Measurements from ENCODE around the gene ASB18. TPM values are rescaled to one million over a fixed set of nuclear protein-coding genes. Genes with fewer than 3 reads are reported as not detected.

ASB18 gene
- total and polyA plus RNA-seq, 2 of the 4 experiments (the other 2 are of a cell fraction), result not detected

GRCh38 chr2:236205867-236206645 lies 58.1 kb downstream of the ASB18 start:
- in situ Hi-C loops (cut with MboI; ENCODE audit: low sequenced_read_pairs), result no loop called here
- no peak overlapping the region for H2AFZ ChIP-seq (replicated peaks; ENCODE audit: low read length, poor library complexity)
- H4K91ac ChIP-seq (ENCODE audit: insufficient read depth, low read depth, low read length), result no peak overlapping the region
- H2BK120ac ChIP-seq (ENCODE audit: low read depth, low read length), result no peak overlapping the region
- H3K36me3 ChIP-seq (ENCODE audit: control insufficient read depth, insufficient read depth, low read length), result no peaks in the 10 kb centered on the region
- no peak overlapping the region for H2BK20ac ChIP-seq (ENCODE audit: low read depth, low read length)
- H3K4me1 ChIP-seq (ENCODE audit: control insufficient read depth, insufficient read depth, low read length), result no peaks in the 10 kb centered on the region
- POLR2A ChIA-PET (ENCODE audit: unreplicated experiment), result no interaction called here
- CTCF ChIA-PET, result no interaction called here
- H3K9me3 ChIP-seq (ENCODE audit: control insufficient read depth, insufficient read depth, low read length), result peaks cover 2% of the 10 kb centered on the region; the same call in 1 of the 2 replicates
- intact Hi-C loops (cut with micrococcal nuclease), result no loop called here
- WGBS, 2 experiments (ENCODE audit: extremely low coverage in 2 of 2, insufficient read length in 1 of 2), result no CpG with 5 or more reads among the region's 2 CpGs
- no peak for TF ChIP-seq POLR2A (IDR thresholded peaks at IDR 0.05; ENCODE audit: low read depth, low read length)
- no peak for TF ChIP-seq BHLHE40 (IDR thresholded peaks at IDR 0.05; ENCODE audit: low read depth, low read length)
- TF ChIP-seq CHD1 (IDR thresholded peaks at IDR 0.05; ENCODE audit: low read depth, low read length), result no peak
- no peak overlapping the region for H3K56ac ChIP-seq (ENCODE audit: extremely low read depth, insufficient read depth, low read length)
- H4K5ac ChIP-seq (ENCODE audit: low read depth, low read length), result no peak overlapping the region
- DNase-seq, result no peak
- H4K8ac ChIP-seq (ENCODE audit: low read depth in 2 of 2, low read length in 2 of 2), result no peak overlapping the region
- H3K4ac ChIP-seq (ENCODE audit: low read depth, low read length), result no peak overlapping the region
- no peaks in the 10 kb centered on the region for H3K9me1 ChIP-seq (ENCODE audit: insufficient read depth, low read length)
- no peaks in the 10 kb centered on the region for H4K20me1 ChIP-seq (ENCODE audit: insufficient read depth, low read length)
- H2AK9ac ChIP-seq (replicated peaks; ENCODE audit: low read depth, low read length, poor library complexity), result no peak overlapping the region
- H3K4me3 ChIP-seq (ENCODE audit: insufficient read depth, low read depth, low read length), result no peak overlapping the region
- H3K79me1 ChIP-seq (ENCODE audit: low read depth in 1 of 2, low read length in 2 of 2), result no peaks in the 10 kb centered on the region
- ATAC-seq (ENCODE audit: low read depth), result no peak
- no peak overlapping the region for H3K14ac ChIP-seq (replicated peaks; ENCODE audit: low read depth, low read length)
- H3K18ac ChIP-seq (ENCODE audit: low read depth, low read length), result no peak overlapping the region
- H3K9ac ChIP-seq (ENCODE audit: low read depth, low read length), result no peak overlapping the region
- H3K27ac ChIP-seq (ENCODE audit: insufficient read depth, low read length), result no peak overlapping the region
- no peak overlapping the region for H3K4me2 ChIP-seq (ENCODE audit: low read depth, low read length)
- no TSS peak for BruUV-seq (replicated peaks)
- no peak overlapping the region for H3K23ac ChIP-seq (ENCODE audit: low read depth, low read length)
- peaks cover 11% of the 10 kb centered on the region for H3K27me3 ChIP-seq (ENCODE audit: control insufficient read depth, insufficient read depth, low read length)
- dilution Hi-C loops (cut with HindIII; ENCODE audit: low sequenced_read_pairs, unreplicated experiment), result no loop called here
- no peak overlapping the region for H2AK5ac ChIP-seq (ENCODE audit: low read depth, low read length)
- H2BK5ac ChIP-seq (ENCODE audit: low read depth, low read length, poor library complexity, severe bottlenecking), result no peak overlapping the region
- no peak overlapping the region for H2BK15ac ChIP-seq (ENCODE audit: low read depth, low read length)
